ENCODE data around the gene TEX48.
A peak's percentile ranks its signal among the peaks of the same experiment; 100 is the strongest.

The TEX48 gene

GRCh38 chr9:114695948-114696347 is 14.0 kb upstream of the TEX48 start (continued):
- no peak for TF ChIP-seq TSHZ2 (CRISPR knock-in tag; IDR thresholded peaks at IDR 0.05)
- no peak for TF ChIP-seq GLIS3 (CRISPR knock-in tag; IDR thresholded peaks at IDR 0.05)
- no peak for TF ChIP-seq ZC3H10 (CRISPR knock-in tag; IDR thresholded peaks at IDR 0.05)
- no peak for TF ChIP-seq BACH2 (CRISPR knock-in tag; IDR thresholded peaks at IDR 0.05; ENCODE audit: borderline replicate concordance)

- TF ChIP-seq RARB (CRISPR knock-in tag; IDR thresholded peaks at IDR 0.05) = no peak
- no peak for TF ChIP-seq SNAI2 (CRISPR knock-in tag; IDR thresholded peaks at IDR 0.05)
- no peak for TF ChIP-seq BACH2 (CRISPR knock-in tag; IDR thresholded peaks at IDR 0.05; ENCODE audit: borderline replicate concordance)
- TF ChIP-seq ESRRG (CRISPR knock-in tag; IDR thresholded peaks at IDR 0.05) = no peak
- TF ChIP-seq ZC3H10 (CRISPR knock-in tag; IDR thresholded peaks at IDR 0.05) = no peak
- no peak for TF ChIP-seq ZNF70 (CRISPR knock-in tag; IDR thresholded peaks at IDR 0.05)
- ATAC-seq = no peak
Observed at GRCh38 chr9:114694719-114695269, 12.8 kb upstream of the TEX48 start.

GRCh38 chr9:114694146-114694545 is 12.2 kb upstream of the TEX48 start:
- TF ChIP-seq ESRRG (CRISPR knock-in tag; IDR thresholded peaks at IDR 0.05) (no peak), PPARA (CRISPR knock-in tag; IDR thresholded peaks at IDR 0.05; ENCODE audit: borderline replicate concordance) (no peak), CREB5 (CRISPR knock-in tag; IDR thresholded peaks at IDR 0.05; ENCODE audit: low read depth) (no peak), OSR1 (CRISPR knock-in tag; IDR thresholded peaks at IDR 0.05) (0 out of 2 replicates have a peak, but pooled peaks have one; percentile 9), ZC3H10 (CRISPR knock-in tag; IDR thresholded peaks at IDR 0.05) (no peak), POU6F1 (CRISPR knock-in tag; IDR thresholded peaks at IDR 0.05; ENCODE audit: borderline replicate concordance, low read depth) (no peak), PATZ1 (CRISPR knock-in tag; IDR thresholded peaks at IDR 0.05; ENCODE audit: borderline replicate concordance) (no peak), TSHZ2 (CRISPR knock-in tag; IDR thresholded peaks at IDR 0.05) (no peak), ZNF8 (CRISPR knock-in tag; IDR thresholded peaks at IDR 0.05) (no peak), ISL1 (CRISPR knock-in tag; IDR thresholded peaks at IDR 0.05) (peak; percentile 8; the same call in 1 of the 2 replicates), TOX (CRISPR knock-in tag; IDR thresholded peaks at IDR 0.05; ENCODE audit: borderline replicate concordance) (peak; percentile 55; the same call in 1 of the 2 replicates), ZNF565 (CRISPR knock-in tag; conservative IDR thresholded peaks at IDR 0.05; ENCODE audit: low read depth) (no peak)
- peak; percentile 48 for ATAC-seq

Data from SK-N-SH treated with all-trans-retinoic acid at 6 μM for 48 hours (cell line).